ENCODE data around the gene LAMA2. TPM values are rescaled to one million over a fixed set of nuclear protein-coding genes. Genes with fewer than 3 reads are reported as not detected.

LAMA2 gene
- total and polyA plus RNA-seq, 5 donors = 28.7 to 176 (median 134) TPM

- Histone ChIP-seq H3K4me3 (ENCODE audit: low read length) (no peak overlapping the region), H3K27ac (ENCODE audit: low read length) (no peak overlapping the region), H3K4me1 (ENCODE audit: control insufficient read depth, insufficient read depth, low read length) (no peaks in the 10 kb centered on the region), H3K27me3 (ENCODE audit: control insufficient read depth, insufficient read depth) (no peaks in the 10 kb centered on the region), H3K9me3 (ENCODE audit: control insufficient read depth, low read length) (no peaks in the 10 kb centered on the region)
- 88% methylated on average over 3 of the region's 3 CpGs for WGBS
- intact Hi-C loops (cut with DNase I) = no loop called here
- ATAC-seq (no peak), DNase-seq (no peak)
Measured at GRCh38 chr6:129447198-129447565, 564.2 kb downstream of the LAMA2 start.

GRCh38 chr6:129448965-129449364, 566.0 kb downstream of the LAMA2 start:
- intact Hi-C loops (cut with DNase I) = no loop called here

DNA sequence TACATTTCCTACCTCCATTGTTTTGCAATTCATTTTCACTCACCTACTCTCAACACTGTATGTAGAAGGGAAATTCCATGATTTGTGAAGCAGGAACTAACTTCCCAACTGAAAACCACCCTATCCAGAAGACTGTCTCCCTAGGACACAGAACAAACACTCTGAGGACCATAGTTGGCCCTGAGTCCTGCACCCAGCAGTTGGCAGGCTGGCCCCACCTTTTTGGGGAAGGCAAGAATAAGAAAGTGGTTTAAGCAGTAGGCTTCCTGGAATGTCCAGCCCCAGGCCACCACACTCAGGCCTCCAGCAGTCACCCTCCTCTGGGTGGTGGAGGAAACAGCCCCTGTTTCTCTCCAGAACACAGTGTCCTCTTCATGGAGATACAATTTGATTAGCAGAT, 568.2 kb downstream of the LAMA2 start:
- Histone ChIP-seq H3K27ac (ENCODE audit: low read length) (no peak overlapping the region), H3K27me3 (ENCODE audit: control insufficient read depth, insufficient read depth) (no peaks in the 10 kb centered on the region), H3K4me1 (ENCODE audit: control insufficient read depth, insufficient read depth, low read length) (no peaks in the 10 kb centered on the region), H3K4me3 (ENCODE audit: low read length) (no peak overlapping the region), H3K9me3 (ENCODE audit: control insufficient read depth, low read length) (no peaks in the 10 kb centered on the region)
- intact Hi-C loops (cut with DNase I) = no loop called here
- DNase-seq (no peak), ATAC-seq (no peak)

More at GRCh38 chr6:129448965-129449364, 566.0 kb downstream of the LAMA2 start:
- ATAC-seq (no peak), DNase-seq (no peak)
- H3K9me3 ChIP-seq (ENCODE audit: control insufficient read depth, low read length) = no peaks in the 10 kb centered on the region
- H3K27ac ChIP-seq (ENCODE audit: low read length) = no peak overlapping the region
- H3K4me3 ChIP-seq (ENCODE audit: low read length) = no peak overlapping the region
- H3K4me1 ChIP-seq (ENCODE audit: control insufficient read depth, insufficient read depth, low read length) = no peaks in the 10 kb centered on the region
- H3K27me3 ChIP-seq (ENCODE audit: control insufficient read depth, insufficient read depth) = no peaks in the 10 kb centered on the region

DNA sequence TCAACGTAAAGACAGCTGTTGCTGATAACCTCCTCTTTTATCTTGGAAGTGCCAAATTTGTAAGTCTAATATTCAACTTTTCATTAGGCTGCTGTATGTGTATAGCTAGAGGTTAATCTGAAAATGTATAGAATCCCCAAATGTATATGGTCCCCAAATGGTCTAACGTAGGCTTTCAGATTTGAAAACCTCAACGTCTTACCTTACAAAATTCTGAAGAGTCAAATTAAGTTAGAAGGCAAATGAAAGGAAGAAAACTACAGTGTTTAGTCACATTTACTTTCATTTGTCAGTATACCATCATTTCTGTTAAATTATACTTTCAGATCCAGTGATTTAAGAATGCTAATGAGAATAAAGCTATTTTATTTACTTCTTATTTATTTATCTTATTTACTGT, 570.1 kb downstream of the LAMA2 start:
- ATAC-seq = no peak
- Histone ChIP-seq H3K9me3 (ENCODE audit: control insufficient read depth, low read length) (no peaks in the 10 kb centered on the region), H3K27me3 (ENCODE audit: control insufficient read depth, insufficient read depth) (no peaks in the 10 kb centered on the region), H3K4me1 (ENCODE audit: control insufficient read depth, insufficient read depth, low read length) (no peaks in the 10 kb centered on the region), H3K27ac (ENCODE audit: low read length) (no peak overlapping the region), H3K4me3 (ENCODE audit: low read length) (no peak overlapping the region)
- intact Hi-C loops (cut with DNase I) = no loop called here
- 76% methylated on average over 3 of the region's 3 CpGs for WGBS
- no peak for DNase-seq

DNA sequence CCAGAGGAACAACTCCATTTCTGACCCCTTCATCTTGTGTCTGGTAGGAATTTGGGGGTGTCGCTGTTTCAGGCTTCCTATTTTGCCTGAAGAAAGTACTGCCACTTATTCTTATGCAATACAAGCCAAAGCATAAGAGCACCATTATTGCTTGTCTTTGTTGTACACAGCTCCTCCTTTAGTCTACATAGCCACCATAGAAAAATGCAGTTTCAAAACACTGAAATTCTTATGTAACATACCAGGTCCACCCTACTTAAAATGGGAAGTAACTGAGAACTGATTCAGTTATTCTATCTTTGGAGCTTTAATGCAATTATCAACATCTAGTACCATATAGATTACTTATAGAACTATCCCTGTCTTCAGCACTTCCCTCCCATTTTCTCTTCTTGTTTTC, 571.5 kb downstream of the LAMA2 start:
- Histone ChIP-seq H3K4me3 (ENCODE audit: low read length) (no peak overlapping the region), H3K9me3 (ENCODE audit: control insufficient read depth, low read length) (no peaks in the 10 kb centered on the region), H3K4me1 (ENCODE audit: control insufficient read depth, insufficient read depth, low read length) (no peaks in the 10 kb centered on the region), H3K27me3 (ENCODE audit: control insufficient read depth, insufficient read depth) (no peaks in the 10 kb centered on the region), H3K27ac (ENCODE audit: low read length) (no peak overlapping the region)
- intact Hi-C loops (cut with DNase I) = no loop called here
- DNase-seq (no peak), ATAC-seq (no peak)
- 87% methylated on average over 1 of the region's 1 CpG for WGBS

DNA sequence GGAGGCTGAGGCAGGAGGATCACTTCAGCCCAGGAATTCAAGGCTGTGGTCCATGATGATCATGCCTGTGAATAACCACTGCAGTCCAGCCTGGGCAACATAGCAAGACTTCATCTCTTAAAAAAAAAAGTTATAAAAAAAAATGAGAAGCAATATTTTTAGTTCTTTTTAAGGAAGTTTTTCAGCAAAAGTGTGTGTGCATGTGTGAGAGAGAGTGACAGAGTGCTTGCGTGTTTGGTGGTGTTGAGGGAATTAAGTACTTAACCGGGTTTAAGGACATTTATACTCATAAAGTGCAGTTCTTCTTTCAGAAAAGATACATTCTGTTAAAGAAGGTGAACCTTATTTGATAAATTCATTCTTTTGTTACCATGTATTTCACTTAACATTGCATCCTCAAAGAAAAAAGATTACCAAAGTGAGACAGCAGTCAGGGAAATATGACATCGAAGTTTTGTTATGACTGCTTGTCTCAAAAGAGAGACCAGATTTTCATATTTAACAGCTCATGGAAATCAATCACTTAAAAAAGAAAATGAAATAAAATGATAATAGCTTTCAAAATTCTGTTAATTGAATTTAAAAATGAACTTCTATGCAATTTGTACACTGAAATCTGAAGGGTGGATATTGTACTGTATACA, 572.3 kb downstream of the LAMA2 start:
- H3K9me3 ChIP-seq (ENCODE audit: control insufficient read depth, low read length) = no peaks in the 10 kb centered on the region
- H3K4me1 ChIP-seq (ENCODE audit: control insufficient read depth, insufficient read depth, low read length) = no peaks in the 10 kb centered on the region
- no peak for DNase-seq
- no peaks in the 10 kb centered on the region for H3K27me3 ChIP-seq (ENCODE audit: control insufficient read depth, insufficient read depth)
- 74% methylated on average over 3 of the region's 3 CpGs for WGBS
- ATAC-seq = no peak
- intact Hi-C loops (cut with DNase I) = no loop called here
- H3K4me3 ChIP-seq (ENCODE audit: low read length) = no peak overlapping the region
- no peak overlapping the region for H3K27ac ChIP-seq (ENCODE audit: low read length)

GRCh38 chr6:129460221-129460620, 577.3 kb downstream of the LAMA2 start:
- no peak overlapping the region for H3K4me3 ChIP-seq (ENCODE audit: low read length)
- no peak for ATAC-seq
- no peaks in the 10 kb centered on the region for H3K9me3 ChIP-seq (ENCODE audit: control insufficient read depth, low read length)
- H3K27ac ChIP-seq (ENCODE audit: low read length) = no peak overlapping the region
- intact Hi-C loops (cut with DNase I) = no loop called here
- WGBS = 68% methylated on average over 2 of the region's 2 CpGs
- no peaks in the 10 kb centered on the region for H3K4me1 ChIP-seq (ENCODE audit: control insufficient read depth, insufficient read depth, low read length)
- no peaks in the 10 kb centered on the region for H3K27me3 ChIP-seq (ENCODE audit: control insufficient read depth, insufficient read depth)
- DNase-seq = no peak

DNA sequence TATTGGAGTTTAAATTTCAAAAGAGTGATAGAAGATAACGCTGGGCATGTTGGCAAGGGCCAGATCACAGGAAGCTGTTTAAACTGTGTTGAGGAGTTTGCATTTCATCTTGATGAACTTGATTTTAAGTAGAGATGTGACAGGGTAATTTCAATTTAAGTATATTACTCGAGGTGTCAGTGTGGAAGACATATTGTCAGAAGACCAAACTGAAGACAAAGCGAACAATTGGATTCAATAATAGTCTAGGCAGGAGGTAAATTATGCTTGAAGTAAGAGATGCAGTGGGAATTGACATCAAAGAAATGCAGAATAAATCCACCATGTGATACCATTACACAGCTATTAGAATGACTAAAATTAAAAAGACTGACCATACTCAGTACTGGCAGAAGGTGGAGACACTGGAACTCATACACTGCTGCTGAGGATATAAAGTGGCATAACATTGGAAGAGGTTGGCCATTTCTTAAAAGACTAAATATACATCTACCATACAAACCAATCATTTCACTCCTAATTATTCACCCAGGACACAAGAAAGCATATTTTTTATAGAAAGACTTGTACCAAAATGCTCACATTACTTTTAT, 586.2 kb downstream of the LAMA2 start:
- DNase-seq = no peak
- H3K9me3 ChIP-seq (ENCODE audit: control insufficient read depth, low read length) = no peaks in the 10 kb centered on the region
- WGBS = 92% methylated on average over 3 of the region's 3 CpGs
- intact Hi-C loops (cut with DNase I) = no loop called here
- no peak for ATAC-seq
- H3K4me1 ChIP-seq (ENCODE audit: control insufficient read depth, insufficient read depth, low read length) = no peaks in the 10 kb centered on the region
- no peak overlapping the region for H3K4me3 ChIP-seq (ENCODE audit: low read length)
- H3K27ac ChIP-seq (ENCODE audit: low read length) = no peak overlapping the region
- H3K27me3 ChIP-seq (ENCODE audit: control insufficient read depth, insufficient read depth) = no peaks in the 10 kb centered on the region

DNA sequence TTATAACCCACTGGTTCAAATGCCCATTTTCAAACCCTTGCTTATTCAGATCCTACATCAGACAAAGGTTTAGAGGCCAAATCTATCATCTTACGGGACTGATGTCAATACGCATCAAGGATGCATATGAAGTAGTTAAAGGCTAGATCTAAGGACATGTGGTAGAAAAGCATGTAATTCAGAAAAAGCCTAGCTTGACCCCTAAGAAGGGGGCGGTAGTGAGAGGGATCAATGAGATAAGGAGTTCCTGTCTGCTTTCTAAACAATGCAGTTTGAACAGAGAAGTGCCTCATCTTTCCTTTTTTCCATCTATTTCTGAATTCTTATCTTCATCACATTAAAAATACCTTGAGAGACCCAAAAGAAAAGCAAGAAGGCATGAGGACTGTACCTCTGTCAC, 589.3 kb downstream of the LAMA2 start:
- no peak for DNase-seq
- Histone ChIP-seq H3K4me1 (ENCODE audit: control insufficient read depth, insufficient read depth, low read length) (no peaks in the 10 kb centered on the region), H3K27ac (ENCODE audit: low read length) (no peak overlapping the region), H3K4me3 (ENCODE audit: low read length) (no peak overlapping the region), H3K27me3 (ENCODE audit: control insufficient read depth, insufficient read depth) (no peaks in the 10 kb centered on the region), H3K9me3 (ENCODE audit: control insufficient read depth, low read length) (no peaks in the 10 kb centered on the region)
- ATAC-seq = no peak
- WGBS = 78% methylated on average over 3 of the region's 3 CpGs
- intact Hi-C loops (cut with DNase I) = no loop called here

DNA sequence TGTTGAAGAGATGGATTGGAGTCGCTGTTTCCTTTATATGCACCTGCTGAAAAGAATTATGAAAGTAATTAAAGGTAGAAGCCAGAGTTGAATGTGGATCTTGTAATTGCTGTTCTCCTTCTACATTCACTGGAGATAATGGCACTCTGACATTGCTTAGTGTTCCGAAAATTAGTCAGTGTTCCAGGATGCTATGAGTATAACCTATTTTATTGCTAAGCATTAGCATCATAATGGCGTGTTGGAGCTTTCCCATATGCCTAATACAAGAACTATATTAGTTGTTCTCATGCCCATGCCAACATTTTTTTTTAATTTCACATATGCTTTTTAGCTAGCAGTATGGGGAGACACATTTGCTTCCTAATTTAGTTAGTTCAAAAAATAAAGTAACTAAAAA, 590.6 kb downstream of the LAMA2 start:
- no peaks in the 10 kb centered on the region for H3K27me3 ChIP-seq (ENCODE audit: control insufficient read depth, insufficient read depth)
- no peak for DNase-seq
- H3K4me1 ChIP-seq (ENCODE audit: control insufficient read depth, insufficient read depth, low read length) = no peaks in the 10 kb centered on the region
- no peaks in the 10 kb centered on the region for H3K9me3 ChIP-seq (ENCODE audit: control insufficient read depth, low read length)
- WGBS = 91% methylated on average over 3 of the region's 3 CpGs
- intact Hi-C loops (cut with DNase I) = no loop called here
- H3K27ac ChIP-seq (ENCODE audit: low read length) = no peak overlapping the region
- no peak overlapping the region for H3K4me3 ChIP-seq (ENCODE audit: low read length)
- ATAC-seq = no peak

DNA sequence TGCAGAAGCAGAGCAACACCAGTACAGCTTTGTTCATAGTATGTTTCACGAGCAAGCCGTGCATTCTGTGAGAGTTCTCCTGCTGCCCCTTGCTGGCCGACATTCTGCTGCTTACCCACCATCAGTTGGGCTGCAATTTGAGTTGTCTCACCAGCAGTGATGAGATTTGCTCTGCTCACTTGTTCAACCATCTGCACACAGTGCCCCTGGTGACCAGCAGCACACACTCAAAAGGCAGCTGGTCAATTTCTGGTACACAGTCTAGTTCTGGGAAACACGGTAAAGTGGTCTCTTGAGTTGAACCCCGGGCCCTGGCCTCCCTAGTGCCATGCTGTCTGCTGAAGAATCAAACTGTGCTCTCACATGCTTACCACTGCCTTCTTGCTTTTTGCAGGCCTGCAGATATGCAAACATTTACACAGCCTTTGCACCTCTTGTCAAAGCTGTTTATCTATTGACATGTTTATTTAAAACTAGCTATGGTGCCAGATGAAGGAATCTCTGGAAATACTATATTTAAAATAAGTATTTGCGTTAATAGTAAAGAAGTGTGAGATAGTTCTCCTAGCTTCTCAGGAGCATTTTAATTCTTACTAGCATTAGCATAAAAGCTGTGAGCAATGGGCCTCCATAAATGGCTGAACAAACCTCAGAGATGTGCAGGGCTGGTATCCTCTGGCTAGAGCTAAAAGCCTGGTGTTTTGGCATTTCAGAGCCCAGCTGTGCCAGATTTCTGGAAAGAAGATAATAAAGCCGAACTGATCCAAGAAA, 592.7 kb downstream of the LAMA2 start:
- H3K27ac ChIP-seq (ENCODE audit: low read length) = no peak overlapping the region
- intact Hi-C loops (cut with DNase I) = no loop called here
- 47% methylated on average over 7 of the region's 7 CpGs for WGBS
- no peaks in the 10 kb centered on the region for H3K4me1 ChIP-seq (ENCODE audit: control insufficient read depth, insufficient read depth, low read length)
- H3K27me3 ChIP-seq (ENCODE audit: control insufficient read depth, insufficient read depth) = no peaks in the 10 kb centered on the region
- DNase-seq (no peak), ATAC-seq (peak in 1 of 2 donors; percentile 38)
- H3K4me3 ChIP-seq (ENCODE audit: low read length) = no peak overlapping the region
- no peaks in the 10 kb centered on the region for H3K9me3 ChIP-seq (ENCODE audit: control insufficient read depth, low read length)

Data from right cardiac atrium (tissue), 5 donors.